K562 (cell line): ENCODE results near the gene NQO2. TPM values are rescaled to one million over a fixed set of nuclear protein-coding genes. Genes with fewer than 3 reads are reported as not detected.

Experiments
- ARID1B ChIP-seq: fragments of 450-650 bp; IDR thresholded peaks from 2 replicates; pipeline ENCODE4 v1.6.1; 2016; ENCODE audit warnings: antibody characterized with exemption, mild to moderate bottlenecking, inconsistent platforms
- BRF1 ChIP-seq: IDR thresholded peaks from 3 replicates; pipeline ENCODE4 v1.6.1; 2011; ENCODE audit warnings: borderline replicate concordance, mild to moderate bottlenecking; ENCODE audit not compliant: insufficient read length; ENCODE audit errors: extremely low read depth
- CSDE1 ChIP-seq, 2 experiments: fragments of 450-650 bp; IDR thresholded peaks; 2 replicates each; pipeline ENCODE4 v1.6.1; 2016; ENCODE audit warnings: mild to moderate bottlenecking in 1 of 2
- JUND ChIP-seq, 2 experiments: IDR thresholded peaks; 2 replicates in 1 of 2; 3 replicates in 1 of 2; pipeline ENCODE4 v1.6.1; 2011; ENCODE audit warnings: borderline replicate concordance in 2 of 2, low read depth in 2 of 2, low read length in 2 of 2, improper control_type of control experiment in 1 of 2, missing biosample characterization in 1 of 2, missing genetic modification characterization in 1 of 2, missing genetic modification reagents in 1 of 2
- KAT2B ChIP-seq: IDR thresholded peaks from one replicate; pipeline ENCODE4 v1.6.1; 2012; ENCODE audit warnings: low read depth, mild to moderate bottlenecking, control low read depth, inconsistent platforms, low read length, moderate library complexity
- MYBL2 ChIP-seq, 2 experiments: fragments of 450-650 bp in 1 of 2; sonication (generic) in 1 of 2; formaldehyde crosslinking in 1 of 2; IDR thresholded peaks; 2 replicates each; pipeline versions ENCODE4 v1.6.1 to v1.8.1; 2017 to 2022; ENCODE audit warnings: borderline replicate concordance in 1 of 2, inconsistent platforms in 1 of 2, low read depth in 1 of 2, mild to moderate bottlenecking in 1 of 2, missing genetic modification reagents in 1 of 2, moderate library complexity in 1 of 2
- NELFE ChIP-seq: IDR thresholded peaks from 2 replicates; pipeline ENCODE4 v1.6.1; 2011; ENCODE audit warnings: mild to moderate bottlenecking; ENCODE audit not compliant: insufficient read depth, insufficient read length
- OTX1 ChIP-seq: fragments of 450-650 bp; formaldehyde crosslinking; IDR thresholded peaks from 2 replicates; pipeline ENCODE4 v1.4.0; 2022; ENCODE audit warnings: mild to moderate bottlenecking
- RB1 ChIP-seq: fragments of 450-650 bp; IDR thresholded peaks from 2 replicates; pipeline ENCODE4 v1.6.1; 2017; ENCODE audit warnings: low read depth, mild to moderate bottlenecking
- SMAD3 ChIP-seq: fragments of 450-650 bp; formaldehyde crosslinking; conservative IDR thresholded peaks from 2 replicates; pipeline ENCODE4 v1.4.0; 2020; ENCODE audit warnings: mild to moderate bottlenecking
- STAG1 ChIP-seq: sonication (generic); formaldehyde crosslinking; IDR thresholded peaks from 2 replicates; pipeline ENCODE4 v1.5.0; 2020; ENCODE audit warnings: missing genetic modification reagents, borderline replicate concordance
- STAT5A ChIP-seq: IDR thresholded peaks from 2 replicates; pipeline ENCODE4 v1.6.1; 2012; ENCODE audit warnings: low read length, inconsistent platforms, borderline replicate concordance
- ZBTB17 ChIP-seq: fragments of 450-650 bp; formaldehyde crosslinking; IDR thresholded peaks from 2 replicates; pipeline ENCODE4 v1.4.0; 2020; ENCODE audit warnings: mild to moderate bottlenecking
- ZFP1 ChIP-seq: fragments of 450-650 bp; formaldehyde crosslinking; IDR thresholded peaks from 2 replicates; pipeline ENCODE4 v1.4.0; 2020; ENCODE audit warnings: mild to moderate bottlenecking, mixed read lengths
- ZNF217 ChIP-seq: sonication (generic); formaldehyde crosslinking; IDR thresholded peaks from 2 replicates; pipeline ENCODE4 v1.8.0; 2022; ENCODE audit warnings: mild to moderate bottlenecking, missing genetic modification reagents
- polyA plus RNA-seq, 8 experiments: library from polyadenylated mRNA; depleted of rRNA in 4 of 8; stranded (reverse) in 5 of 8; unstranded in 3 of 8; fragments of >200 nt; fragmentation: Nextera tagmentation in 2 of 8; fragmentation: Illumina TruSeq in 1 of 8; extraction: Ambion mirVana in 2 of 8; extraction: Trizol in 1 of 8; gene quantifications; 2 replicates each; pipeline versions ENCODE4 v1.2.1 to v1.2.3, GENCODE V29; 2011 to 2014; ENCODE audit warnings: inconsistent platforms in 1 of 8, missing spikeins in 1 of 8
- total RNA-seq, 7 experiments: library from RNA; depleted of rRNA in 6 of 7; stranded (reverse); fragments of >200 nt in 6 of 7; fragmentation: Illumina TruSeq in 2 of 7; extraction: Trizol in 2 of 7; gene quantifications; 2 replicates each; pipeline versions ENCODE4 v1.2.1 to v1.2.3, GENCODE V29; 2011 to 2021; ENCODE audit warnings: low replicate concordance in 1 of 7
- TF ChIP-seq, protein P1 (sequence below): fragments of 450-650 bp; IDR thresholded peaks from 2 replicates; pipeline ENCODE4 v1.7.1; 2018; ENCODE audit warnings: mild to moderate bottlenecking, low read depth; ENCODE audit not compliant: partially characterized antibody
- TF ChIP-seq, protein P2 (sequence below): fragments of 450-650 bp; formaldehyde crosslinking; IDR thresholded peaks from 2 replicates; pipeline ENCODE4 v1.4.0; 2022; ENCODE audit warnings: mild to moderate bottlenecking, moderate library complexity
- TF ChIP-seq, protein P3 (sequence below): sonication (generic); formaldehyde crosslinking; IDR thresholded peaks from 2 replicates; pipeline ENCODE4 v1.8.0; 2022; ENCODE audit warnings: mild to moderate bottlenecking, missing genetic modification reagents

NQO2 gene
- total and polyA plus RNA-seq, 9 of the 15 experiments (the other 6 are each of a cell fraction or from before 2014, with no cell fraction given) = 54.6 to 214 (median 116) TPM

DNA sequence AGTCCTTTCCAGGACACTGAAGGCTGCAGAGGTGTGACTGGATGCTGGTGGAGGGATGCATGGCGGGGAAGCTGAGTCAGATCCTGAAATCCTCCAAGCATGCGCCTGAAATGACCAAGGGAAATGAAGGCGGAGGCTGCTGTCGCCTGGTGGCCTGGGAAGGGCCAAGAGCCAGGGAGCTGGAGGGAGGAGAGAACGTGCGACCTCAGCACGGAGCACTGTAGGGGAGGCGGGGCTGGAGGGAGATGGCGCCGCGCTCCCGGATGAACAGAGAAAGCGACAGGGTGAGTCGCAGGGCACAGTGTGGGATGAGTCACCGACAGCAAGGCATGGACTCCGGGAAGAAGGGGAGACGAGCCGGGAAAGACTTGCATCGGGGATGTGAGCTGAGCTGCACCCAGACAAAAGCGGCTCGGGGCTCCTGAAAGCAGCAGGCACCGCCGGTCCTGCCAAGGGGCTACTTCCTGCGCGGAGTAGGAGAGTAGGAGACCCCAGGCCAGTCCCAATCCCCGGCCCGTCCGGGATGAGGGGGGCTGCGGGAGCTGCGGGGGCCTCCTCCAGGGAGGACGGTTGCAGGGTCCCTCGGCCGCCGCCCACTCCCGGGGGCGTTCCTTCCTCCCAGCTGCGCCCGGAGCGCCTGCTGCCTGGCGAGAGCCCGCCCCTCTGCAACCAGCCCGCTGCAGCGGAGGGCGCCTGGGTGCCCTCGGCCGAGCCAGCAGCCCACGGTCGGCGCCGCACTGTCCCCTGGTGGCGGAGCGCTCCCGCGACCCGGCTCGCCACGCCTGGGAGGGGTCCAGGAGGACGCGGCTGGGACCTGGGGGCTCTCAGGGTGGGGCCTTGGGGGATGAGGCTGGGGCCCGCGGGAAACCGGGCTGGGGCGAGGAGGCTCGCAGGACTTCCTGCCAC lies 11.0 kb upstream of the NQO2 start (continued):
- TF ChIP-seq, protein P1, sequence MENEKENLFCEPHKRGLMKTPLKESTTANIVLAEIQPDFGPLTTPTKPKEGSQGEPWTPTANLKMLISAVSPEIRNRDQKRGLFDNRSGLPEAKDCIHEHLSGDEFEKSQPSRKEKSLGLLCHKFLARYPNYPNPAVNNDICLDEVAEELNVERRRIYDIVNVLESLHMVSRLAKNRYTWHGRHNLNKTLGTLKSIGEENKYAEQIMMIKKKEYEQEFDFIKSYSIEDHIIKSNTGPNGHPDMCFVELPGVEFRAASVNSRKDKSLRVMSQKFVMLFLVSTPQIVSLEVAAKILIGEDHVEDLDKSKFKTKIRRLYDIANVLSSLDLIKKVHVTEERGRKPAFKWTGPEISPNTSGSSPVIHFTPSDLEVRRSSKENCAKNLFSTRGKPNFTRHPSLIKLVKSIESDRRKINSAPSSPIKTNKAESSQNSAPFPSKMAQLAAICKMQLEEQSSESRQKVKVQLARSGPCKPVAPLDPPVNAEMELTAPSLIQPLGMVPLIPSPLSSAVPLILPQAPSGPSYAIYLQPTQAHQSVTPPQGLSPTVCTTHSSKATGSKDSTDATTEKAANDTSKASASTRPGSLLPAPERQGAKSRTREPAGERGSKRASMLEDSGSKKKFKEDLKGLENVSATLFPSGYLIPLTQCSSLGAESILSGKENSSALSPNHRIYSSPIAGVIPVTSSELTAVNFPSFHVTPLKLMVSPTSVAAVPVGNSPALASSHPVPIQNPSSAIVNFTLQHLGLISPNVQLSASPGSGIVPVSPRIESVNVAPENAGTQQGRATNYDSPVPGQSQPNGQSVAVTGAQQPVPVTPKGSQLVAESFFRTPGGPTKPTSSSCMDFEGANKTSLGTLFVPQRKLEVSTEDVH = no peak
- TF ChIP-seq ARID1B (peak; percentile 65), MYBL2 (IDR thresholded peaks at IDR 0.05; ENCODE audit: low read depth) (no peak), MYBL2 (CRISPR knock-in tag; IDR thresholded peaks at IDR 0.05; ENCODE audit: borderline replicate concordance) (no peak), STAT5A (no peak), BRF1 (no peak), NELFE (no peak), CSDE1 (IDR thresholded peaks at IDR 0.05) (no peak), ZBTB17 (CRISPR knock-in tag) (peak; percentile 78), SMAD3 (CRISPR knock-in tag) (peak; percentile 29; the same call in 1 of the 2 replicates), OTX1 (CRISPR knock-in tag) (peak; percentile 18; the same call in 1 of the 2 replicates), ZFP1 (peak; percentile 24; the same call in 1 of the 2 replicates), RB1 (peak; percentile 97), ZNF217 (no peak), STAG1 (CRISPR knock-in tag) (peak; percentile 83; the same call in 1 of the 2 replicates), JUND (IDR thresholded peaks at IDR 0.05; ENCODE audit: borderline replicate concordance, low read depth, low read length) (peak; percentile 97), JUND (tag; IDR thresholded peaks at IDR 0.05; ENCODE audit: borderline replicate concordance, low read depth, low read length) (peak; percentile 93; the same call in 2 of the 3 replicates), KAT2B (peak; percentile 41)
- TF ChIP-seq, protein P2, sequence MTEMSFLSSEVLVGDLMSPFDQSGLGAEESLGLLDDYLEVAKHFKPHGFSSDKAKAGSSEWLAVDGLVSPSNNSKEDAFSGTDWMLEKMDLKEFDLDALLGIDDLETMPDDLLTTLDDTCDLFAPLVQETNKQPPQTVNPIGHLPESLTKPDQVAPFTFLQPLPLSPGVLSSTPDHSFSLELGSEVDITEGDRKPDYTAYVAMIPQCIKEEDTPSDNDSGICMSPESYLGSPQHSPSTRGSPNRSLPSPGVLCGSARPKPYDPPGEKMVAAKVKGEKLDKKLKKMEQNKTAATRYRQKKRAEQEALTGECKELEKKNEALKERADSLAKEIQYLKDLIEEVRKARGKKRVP (CRISPR knock-in tag) = peak; percentile 29; the same call in 1 of the 2 replicates
- TF ChIP-seq, protein P3, sequence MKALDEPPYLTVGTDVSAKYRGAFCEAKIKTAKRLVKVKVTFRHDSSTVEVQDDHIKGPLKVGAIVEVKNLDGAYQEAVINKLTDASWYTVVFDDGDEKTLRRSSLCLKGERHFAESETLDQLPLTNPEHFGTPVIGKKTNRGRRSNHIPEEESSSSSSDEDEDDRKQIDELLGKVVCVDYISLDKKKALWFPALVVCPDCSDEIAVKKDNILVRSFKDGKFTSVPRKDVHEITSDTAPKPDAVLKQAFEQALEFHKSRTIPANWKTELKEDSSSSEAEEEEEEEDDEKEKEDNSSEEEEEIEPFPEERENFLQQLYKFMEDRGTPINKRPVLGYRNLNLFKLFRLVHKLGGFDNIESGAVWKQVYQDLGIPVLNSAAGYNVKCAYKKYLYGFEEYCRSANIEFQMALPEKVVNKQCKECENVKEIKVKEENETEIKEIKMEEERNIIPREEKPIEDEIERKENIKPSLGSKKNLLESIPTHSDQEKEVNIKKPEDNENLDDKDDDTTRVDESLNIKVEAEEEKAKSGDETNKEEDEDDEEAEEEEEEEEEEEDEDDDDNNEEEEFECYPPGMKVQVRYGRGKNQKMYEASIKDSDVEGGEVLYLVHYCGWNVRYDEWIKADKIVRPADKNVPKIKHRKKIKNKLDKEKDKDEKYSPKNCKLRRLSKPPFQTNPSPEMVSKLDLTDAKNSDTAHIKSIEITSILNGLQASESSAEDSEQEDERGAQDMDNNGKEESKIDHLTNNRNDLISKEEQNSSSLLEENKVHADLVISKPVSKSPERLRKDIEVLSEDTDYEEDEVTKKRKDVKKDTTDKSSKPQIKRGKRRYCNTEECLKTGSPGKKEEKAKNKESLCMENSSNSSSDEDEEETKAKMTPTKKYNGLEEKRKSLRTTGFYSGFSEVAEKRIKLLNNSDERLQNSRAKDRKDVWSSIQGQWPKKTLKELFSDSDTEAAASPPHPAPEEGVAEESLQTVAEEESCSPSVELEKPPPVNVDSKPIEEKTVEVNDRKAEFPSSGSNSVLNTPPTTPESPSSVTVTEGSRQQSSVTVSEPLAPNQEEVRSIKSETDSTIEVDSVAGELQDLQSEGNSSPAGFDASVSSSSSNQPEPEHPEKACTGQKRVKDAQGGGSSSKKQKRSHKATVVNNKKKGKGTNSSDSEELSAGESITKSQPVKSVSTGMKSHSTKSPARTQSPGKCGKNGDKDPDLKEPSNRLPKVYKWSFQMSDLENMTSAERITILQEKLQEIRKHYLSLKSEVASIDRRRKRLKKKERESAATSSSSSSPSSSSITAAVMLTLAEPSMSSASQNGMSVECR (CRISPR knock-in tag) = peak; percentile 84
